ENCODE data around the gene KAT2A. TPM values are rescaled to one million over a fixed set of nuclear protein-coding genes. Genes with fewer than 3 reads are reported as not detected.

The KAT2A gene
- total RNA-seq, 2 donors from 2014 or later, result 23.6 TPM

DNA sequence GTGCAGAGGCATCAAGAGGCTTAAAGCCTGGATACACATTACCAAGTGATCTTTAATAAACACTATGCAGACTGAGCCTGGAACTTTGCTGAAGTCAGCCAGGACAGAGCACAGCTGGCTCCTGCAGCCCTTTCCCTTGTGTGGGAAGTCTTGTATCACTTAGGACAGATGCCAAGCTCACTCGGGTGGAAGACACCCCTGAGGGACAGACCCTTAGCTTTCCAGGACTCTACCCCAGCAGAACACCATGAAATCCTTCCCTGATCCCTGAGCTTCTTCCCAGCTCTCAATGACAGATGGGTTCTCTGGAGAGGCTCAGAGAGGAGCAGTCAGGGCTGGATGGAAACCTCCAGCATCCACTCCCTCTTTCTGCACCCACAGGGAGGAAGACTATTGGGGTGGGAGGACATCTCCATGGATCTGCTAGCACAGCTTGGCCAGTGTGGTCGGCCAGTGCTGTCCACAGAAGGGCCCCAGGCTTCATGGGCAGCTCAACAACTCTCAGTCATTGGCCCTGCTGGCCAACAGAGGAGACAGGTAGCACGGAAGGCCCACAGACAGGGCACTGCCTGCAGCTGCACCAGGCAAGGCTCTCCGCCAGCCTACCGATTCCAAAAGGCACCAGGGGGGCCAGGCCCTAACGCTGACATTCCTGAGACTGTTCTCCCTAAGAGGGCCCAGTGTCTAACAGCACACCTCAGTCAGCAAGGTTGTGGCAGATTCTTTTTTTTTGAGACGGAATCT lies 17.8 kb upstream of the KAT2A start:
- intact Hi-C loops (cut with DNase I, micrococcal nuclease), result no loop called here
- DNase-seq, result no peak

DNA sequence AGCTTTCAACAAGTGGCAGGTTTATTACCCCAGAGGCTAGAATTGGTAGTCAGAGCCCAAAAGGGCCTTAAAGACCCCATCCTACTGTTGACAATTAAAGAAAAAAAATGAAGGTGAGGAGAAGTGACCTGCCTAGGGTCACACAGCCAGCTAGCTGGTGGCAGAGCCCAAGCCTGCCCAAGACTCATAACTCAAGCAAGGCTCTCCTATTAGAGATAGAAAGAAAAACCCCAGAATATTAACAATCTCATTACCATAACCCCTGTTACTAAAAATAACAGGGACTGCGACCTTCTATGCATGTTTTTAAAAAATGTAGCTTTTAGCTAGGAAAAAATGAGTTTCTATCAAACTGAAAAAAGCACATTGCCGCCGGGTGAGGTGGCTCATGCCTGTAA lies 15.5 kb upstream of the KAT2A start:
- DNase-seq (no peak), ATAC-seq (no peak)
- intact Hi-C loops (cut with DNase I, micrococcal nuclease), result no loop called here

More for the DNA sequence above, 17.8 kb upstream of the KAT2A start:
- no peak for ATAC-seq

DNA sequence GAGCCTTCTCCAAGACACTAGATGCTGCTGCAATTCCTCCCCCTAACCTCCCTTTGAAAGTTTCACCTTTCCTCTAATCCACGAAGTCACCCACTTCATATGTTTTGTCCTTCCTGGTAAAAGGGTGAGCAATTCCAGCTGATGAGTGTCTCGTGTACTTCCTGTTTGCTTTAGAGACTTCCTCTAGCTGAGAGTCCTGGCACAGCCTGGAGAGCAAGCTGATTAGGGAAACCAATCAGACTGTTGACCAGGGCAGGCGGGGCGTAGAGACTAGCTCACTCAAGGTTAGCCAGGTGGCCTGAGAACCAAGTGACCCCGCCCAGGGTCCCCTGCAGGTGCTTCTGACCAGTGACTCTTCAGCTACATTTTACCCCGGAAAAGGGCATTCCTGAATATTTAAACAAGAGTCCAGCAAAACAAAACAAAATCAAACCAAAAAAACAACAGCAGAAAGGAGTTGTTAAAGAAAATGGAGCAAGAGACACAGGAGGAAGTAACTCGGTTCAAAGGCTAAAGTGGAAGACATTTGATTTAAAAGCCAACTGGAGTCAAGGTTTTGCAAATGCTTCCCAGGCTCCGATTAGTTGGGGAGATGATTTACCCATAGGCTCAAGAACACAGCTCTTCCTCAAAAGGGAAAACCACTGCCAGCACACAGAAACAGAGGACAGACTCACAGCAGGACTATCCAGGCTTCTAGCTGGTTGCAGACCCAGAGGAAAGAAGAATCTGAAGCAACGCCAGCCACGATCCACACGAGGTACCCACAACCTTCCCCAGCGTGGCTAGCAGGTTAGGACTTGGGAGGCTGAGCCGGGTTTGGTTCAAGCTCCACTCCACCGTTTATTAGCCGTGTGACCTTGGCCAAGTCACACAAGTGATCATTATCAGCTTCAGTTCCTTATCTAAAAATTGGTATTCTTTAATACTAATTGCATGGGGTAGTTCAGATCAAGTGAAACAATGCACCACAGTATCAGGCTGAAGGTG lies 14.8 kb upstream of the KAT2A start:
- intact Hi-C loops (cut with DNase I, micrococcal nuclease), result no loop called here
- DNase-seq (peak; percentile 87 to 93), ATAC-seq (peak; percentile 84)

DNA sequence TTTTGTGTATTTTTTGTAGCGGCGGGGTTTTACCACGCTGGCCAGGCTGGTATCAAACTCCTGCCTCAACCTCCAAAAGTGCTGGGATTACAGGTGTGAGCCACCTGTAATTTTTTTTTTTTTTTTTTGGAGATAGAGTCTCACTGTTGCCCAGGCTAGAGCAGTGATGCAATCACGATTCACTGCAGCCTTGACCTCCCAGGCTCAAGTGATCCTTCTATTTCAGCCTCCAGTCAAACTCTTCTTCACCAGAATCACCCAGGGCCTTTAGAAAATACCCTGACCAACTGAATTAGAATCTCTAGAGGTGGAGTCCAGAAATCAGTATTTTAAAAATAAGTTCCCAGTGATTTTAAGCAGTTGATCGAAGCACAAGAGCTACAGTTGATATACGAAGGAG lies 14.0 kb upstream of the KAT2A start:
- intact Hi-C loops (cut with DNase I, micrococcal nuclease), result no loop called here
- DNase-seq (no peak), ATAC-seq (no peak)

DNA sequence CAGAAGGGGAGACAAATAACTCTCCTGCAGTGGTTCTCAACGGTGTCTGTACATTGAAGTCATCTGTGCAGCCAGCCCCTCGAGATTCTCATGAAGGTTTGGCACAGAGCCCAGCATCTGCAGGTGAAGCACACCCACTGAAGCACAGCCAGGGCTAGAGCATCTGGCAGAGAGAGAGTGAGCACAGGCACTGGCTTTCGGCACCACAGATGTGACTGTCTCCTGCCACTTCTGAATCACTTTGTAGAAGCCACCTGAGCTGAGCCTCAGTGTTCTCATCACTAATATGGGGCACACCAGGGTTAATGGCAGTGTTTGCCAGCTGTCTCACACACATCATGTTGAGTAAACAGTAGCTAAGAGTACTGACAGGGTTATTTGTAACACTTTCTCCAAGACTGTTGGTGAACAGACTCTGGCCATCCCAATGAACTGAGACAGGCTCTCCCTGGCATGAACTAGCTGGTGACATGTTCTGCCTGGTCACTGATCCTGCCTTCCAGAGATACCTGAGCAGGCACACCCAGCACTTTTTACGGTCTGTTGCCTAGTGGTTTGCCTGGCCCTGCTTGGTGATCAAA lies 12.4 kb upstream of the KAT2A start:
- peak; percentile 60 for DNase-seq
- ATAC-seq, result peak; percentile 51
- intact Hi-C loops (cut with DNase I, micrococcal nuclease), result no loop called here

DNA sequence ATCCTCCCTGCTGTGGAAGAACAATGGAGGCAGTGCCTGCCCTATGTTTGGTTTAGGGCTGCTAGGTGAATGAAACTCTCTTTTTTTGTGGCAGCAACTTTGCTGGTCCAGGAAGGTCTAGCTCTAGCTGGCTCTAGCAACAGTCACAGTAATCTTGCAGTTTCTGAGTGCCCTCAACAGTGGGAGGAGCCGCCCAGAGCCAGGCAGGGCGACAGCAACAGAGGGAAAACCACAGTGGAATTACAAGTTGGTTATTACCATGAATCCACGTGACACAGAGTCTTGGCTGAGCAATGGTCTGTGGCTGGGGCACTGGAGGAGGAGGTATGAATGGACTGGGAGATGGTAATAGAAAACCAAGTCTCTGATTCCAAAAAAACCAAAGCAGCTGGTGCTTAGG lies 11.8 kb upstream of the KAT2A start:
- ATAC-seq (peak; percentile 74), DNase-seq (peak; percentile 69 to 81)
- intact Hi-C loops (cut with DNase I, micrococcal nuclease), result no loop called here

DNA sequence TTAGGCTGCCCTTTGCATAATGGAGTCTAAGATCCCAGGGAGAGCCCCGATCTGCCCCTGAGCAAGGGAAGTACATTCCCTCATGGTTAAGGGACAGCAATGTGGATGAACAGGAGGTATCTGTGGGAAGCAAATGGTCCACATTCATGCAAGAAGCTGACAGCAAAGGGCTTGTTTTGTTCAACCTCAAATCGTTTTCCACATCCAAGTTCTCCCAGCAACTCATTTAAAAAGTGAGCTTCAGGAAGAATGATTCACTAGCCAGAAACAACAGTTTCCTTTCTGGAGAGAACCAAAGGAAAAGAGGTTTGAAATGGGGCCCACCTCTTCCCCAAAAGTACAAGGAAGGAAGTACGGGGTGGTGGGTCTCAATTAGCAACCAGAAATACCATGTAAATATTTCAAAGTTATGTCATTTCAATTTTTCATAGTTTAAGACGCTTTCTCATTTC lies 10.8 kb upstream of the KAT2A start:
- intact Hi-C loops (cut with DNase I, micrococcal nuclease), result no loop called here
- ATAC-seq (no peak), DNase-seq (no peak)

DNA sequence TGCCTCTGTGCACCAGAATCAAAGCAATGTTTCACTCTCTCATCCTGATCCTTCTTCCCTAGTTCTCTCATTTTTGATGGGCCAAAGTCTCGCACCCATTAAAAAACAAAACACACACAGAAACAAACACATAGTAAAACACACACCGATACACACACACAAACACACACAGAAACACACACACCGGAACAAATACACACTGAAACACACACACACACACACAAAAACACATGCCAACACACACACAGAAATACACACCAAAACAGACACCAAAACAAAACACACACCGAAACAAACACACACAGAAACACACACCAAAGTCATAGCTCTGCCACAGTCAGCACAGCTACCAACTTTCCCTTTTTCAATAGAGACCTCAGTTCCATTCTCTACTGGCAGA lies 10.1 kb upstream of the KAT2A start:
- ATAC-seq, result no peak
- intact Hi-C loops (cut with DNase I, micrococcal nuclease), result no loop called here

DNA sequence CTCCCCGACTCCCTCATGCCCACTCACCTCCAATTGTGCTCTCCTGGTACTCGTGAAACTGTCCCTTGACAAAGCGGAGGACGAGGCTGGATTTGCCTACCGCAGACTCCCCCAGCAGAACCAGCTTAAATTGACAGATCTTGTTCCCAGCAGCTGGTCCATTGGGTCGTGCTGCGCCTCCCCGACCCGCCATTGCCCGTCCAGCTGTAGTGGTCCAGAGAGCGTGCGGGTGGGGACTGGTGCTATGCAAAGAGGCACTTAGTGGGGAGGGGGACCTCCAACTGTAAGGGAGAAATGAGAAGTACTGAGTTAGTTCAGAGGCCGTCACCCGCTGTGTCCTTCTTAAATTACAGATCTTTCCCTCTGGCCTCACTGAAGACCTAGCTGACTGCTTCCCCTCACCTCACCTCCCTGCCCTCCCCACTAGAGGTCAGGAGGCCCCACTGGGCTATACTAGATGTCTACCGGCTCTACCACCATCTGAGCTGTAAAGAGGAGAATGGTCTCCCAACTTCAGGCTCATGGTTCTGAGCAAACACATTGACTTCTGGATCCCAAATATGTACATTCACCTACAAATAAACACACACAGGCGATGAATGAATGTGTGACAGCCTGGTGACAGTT lies 9.3 kb upstream of the KAT2A start:
- ATAC-seq (no peak), DNase-seq (no peak)
- intact Hi-C loops (cut with DNase I, micrococcal nuclease), result no loop called here

More for the DNA sequence above, 10.1 kb upstream of the KAT2A start:
- no peak for DNase-seq

DNA sequence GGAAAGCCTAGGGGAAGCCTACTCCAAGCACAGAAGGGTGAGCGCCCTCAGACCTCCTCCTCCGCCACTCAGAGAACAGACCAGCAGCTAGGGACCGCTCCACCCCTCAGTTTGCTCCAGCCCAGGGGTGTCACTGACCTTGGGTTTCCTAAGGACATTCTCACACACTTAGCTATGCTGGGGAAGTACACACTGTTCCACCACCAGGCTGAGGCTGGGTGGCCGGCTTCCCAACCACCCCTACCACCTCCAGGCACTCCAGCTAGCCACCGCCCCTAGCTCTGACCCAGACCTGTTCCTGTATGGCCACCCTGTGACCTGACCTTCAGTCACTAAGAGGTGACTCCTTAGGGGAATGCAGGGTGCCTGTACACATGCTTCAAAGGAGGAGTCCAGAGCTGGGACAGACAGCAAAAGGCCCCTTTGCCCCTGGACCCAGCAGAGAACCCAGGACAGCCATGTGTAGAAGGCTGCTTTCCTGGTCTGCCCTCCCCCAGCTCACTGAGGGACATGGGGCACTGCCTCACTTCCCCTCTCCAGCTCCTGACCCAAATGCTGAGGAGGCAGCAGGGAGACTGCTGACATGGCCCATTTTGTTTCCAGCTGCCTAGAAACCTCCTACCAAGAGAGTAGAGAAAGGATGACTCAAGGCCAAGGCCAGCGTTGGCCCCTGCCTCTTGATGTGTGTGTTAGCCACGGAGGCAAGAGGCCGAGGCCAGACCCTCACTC lies 8.1 kb upstream of the KAT2A start:
- DNase-seq, result no peak
- intact Hi-C loops (cut with DNase I, micrococcal nuclease), result loop anchor here in 1 of 2 donors (10.0 kb wide), 1 partner anchor 56 kb away; the partner anchor contains the start of genes HCRT and KCNH4

DNA sequence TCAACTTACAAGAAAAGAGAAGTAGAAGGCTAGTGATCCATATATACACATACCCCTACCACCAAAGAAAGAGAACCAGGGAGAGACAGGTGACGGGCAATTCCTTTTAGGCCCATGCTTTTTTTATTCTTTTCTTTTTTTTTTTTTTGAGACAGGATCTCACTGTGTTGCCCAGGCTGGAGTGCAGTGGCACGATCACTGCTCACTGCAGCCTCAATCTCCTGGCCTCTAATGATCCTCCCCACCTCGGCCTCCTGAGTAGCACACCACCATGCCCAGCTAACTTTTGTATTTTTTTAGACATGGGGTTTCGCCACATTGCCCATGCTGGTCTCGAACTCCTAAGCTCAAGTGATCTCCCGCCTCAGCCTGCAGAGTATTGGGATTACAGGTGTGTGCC lies 6.2 kb upstream of the KAT2A start:
- intact Hi-C loops (cut with DNase I, micrococcal nuclease), result loop anchor here in 1 of 2 donors (10.0 kb wide), 1 partner anchor 57 kb away; the partner anchor contains the start of genes HCRT and KCNH4
- no peak for ATAC-seq
- DNase-seq, result no peak

More for the DNA sequence above, 8.1 kb upstream of the KAT2A start:
- no peak for ATAC-seq

DNA sequence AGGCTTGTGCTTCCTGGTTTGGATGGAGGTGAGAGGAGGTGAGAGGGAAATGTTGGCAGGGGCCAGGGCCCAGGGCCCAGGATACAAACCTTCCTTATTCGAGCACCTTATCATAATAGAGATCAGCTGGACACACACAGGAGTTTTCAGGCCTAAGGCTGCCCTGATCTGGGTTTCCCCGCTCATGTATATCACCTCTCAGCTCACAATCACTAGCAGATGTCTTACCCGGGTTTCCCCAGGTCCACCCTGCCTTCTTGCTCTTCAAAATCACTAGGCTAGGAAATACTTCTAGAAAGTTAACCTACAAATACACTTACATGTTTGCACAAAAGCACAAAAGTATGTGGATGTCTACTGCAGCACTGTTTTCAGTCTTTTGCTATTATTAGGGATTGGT lies 5.7 kb upstream of the KAT2A start:
- ATAC-seq (no peak), DNase-seq (no peak)
- intact Hi-C loops (cut with DNase I, micrococcal nuclease), result loop anchor here in 1 of 2 donors (10.0 kb wide), 1 partner anchor 58 kb away; the partner anchor contains the start of genes HCRT and KCNH4

DNA sequence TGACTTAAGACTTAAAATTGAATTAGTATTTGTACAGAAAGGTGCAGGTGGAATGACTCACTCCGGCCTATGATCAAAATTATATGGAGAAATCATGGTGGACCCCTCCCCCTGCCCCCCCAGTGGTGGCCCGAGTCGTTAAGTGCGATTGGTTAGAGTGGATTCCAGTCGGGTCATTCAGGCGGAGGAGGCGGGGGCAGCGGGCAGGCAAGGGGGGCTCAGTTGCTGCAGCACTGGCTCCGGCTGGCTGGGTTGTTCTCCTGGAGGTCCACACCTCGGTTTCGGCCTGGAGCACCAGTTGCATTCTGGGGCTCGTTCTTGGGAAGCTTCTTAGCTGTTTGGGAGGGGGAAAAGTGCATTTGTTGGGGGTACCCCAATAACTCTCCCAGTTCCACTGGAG lies 4.4 kb upstream of the KAT2A start:
- intact Hi-C loops (cut with DNase I, micrococcal nuclease), result loop anchor here in 1 of 2 donors (10.0 kb wide), 1 partner anchor 59 kb away; the partner anchor contains the start of genes HCRT and KCNH4
- DNase-seq (no peak), ATAC-seq (no peak)

DNA sequence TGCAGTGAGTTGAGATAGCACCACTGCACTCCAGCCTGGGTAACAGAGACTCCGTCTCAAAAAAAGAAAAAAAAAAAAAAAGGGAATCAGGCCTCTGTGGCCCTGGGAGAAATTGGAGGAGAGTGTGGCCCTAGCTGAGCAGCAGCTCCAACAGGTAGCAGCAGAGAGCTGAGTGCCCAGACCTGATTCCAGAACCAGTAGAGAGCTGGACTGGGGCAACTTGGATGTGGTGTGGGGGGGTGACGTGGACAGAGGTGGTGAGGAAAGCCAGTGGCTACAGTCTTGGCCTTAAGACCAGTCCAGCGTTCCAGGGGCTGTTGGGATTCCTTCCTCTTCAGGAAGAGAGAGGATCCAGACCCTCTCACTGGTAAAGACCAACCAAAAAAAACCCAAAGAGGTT lies 3.1 kb upstream of the KAT2A start:
- no peak for ATAC-seq
- intact Hi-C loops (cut with DNase I, micrococcal nuclease), result loop anchor here in 1 of 2 donors (10.0 kb wide), 1 partner anchor 61 kb away; the partner anchor contains the start of genes HCRT and KCNH4

DNA sequence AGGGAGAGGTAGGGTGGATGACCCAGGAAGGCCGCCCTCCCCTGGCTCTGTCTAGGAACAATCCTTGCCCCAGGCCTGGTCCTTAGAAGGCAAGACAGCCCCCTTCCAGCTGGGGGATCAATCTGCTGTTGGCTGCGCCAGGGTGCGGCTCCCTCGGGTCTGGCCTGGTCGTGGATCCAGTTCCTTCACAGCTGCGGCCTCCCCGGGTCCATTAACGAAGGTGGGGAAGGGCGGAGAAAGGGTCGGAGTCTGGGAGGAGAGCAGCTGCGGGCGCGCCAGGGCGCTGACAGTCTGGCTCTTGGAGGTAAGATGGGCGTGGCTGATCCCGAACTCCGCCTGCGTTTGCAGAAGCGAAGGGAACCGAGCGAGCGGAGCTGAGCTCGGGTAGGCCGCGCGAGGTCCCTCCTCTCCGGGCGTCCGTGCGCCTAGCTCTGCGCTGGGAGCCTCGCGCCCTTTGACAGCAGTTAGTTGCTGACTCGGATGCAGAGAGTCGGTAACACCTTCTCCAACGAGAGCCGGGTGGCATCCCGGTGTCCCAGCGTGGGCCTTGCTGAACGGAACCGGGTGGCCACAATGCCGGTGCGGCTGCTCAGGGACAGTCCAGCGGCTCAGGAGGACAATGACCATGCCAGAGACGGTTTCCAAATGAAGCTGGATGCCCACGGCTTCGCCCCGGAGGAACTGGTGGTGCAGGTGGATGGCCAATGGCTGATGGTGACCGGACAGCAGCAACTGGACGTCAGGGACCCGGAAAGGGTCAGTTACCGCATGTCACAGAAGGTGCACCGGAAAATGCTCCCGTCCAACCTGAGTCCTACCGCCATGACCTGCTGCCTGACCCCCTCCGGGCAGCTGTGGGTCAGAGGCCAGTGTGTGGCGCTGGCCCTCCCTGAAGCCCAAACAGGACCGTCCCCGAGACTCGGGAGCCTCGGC lies 1.5 kb upstream of the KAT2A start, which contains the start of gene HSPB9:
Gene HSPB9, plus strand, starts transcription at position 434 of the 933 bp plus-strand sequence. Its CDS starts 47 bp downstream, at position 481.
- ATAC-seq (peak; percentile 84), DNase-seq (peak; percentile 87 to 89)
- intact Hi-C loops (cut with DNase I, micrococcal nuclease), result loop anchor here in 1 of 2 donors (10.0 kb wide), 1 partner anchor 62 kb away; the partner anchor contains the start of genes HCRT and KCNH4

More for the DNA sequence above, 3.1 kb upstream of the KAT2A start:
- DNase-seq, result no peak

DNA sequence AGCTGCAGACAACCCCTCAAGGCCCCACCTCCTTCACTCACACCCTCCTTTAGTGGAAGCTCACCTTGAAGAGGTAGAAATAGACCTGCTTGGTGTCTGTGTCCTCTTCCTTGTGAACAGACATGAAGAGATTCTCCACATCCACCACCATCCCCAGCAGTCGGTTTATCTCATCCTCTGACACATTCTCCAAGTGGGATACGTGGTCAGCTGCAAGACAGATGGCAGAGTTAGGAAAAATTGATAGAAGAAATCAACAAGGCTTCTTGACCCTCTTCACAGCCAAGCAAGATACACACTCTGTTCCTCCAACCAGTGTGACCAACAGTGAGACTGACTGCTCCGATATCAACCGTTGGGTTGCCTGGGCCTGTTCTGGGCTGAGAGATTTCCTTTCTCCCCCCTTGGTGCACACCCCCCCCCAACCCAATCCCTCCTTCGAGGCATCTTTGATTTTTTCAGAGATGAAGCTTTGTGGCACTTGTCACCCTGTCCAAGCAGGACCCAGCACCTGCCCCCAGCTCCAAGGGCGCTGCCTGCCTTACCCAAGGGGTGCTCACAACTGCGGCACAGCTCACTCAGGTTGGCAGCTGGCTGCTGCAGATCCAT lies 902 bp downstream of the KAT2A start:
- ATAC-seq (no peak), DNase-seq (no peak)
- intact Hi-C loops (cut with DNase I, micrococcal nuclease), result loop anchor here in 1 of 2 donors (10.0 kb wide), 1 partner anchor 65 kb away; the partner anchor contains the start of genes HCRT and KCNH4

All from left colon (tissue), 2 donors.